Measurements from ENCODE around the gene EXTL1.
"Not testable (repeated sequence)": the region's sequence is repeated elsewhere in the genome, so short reads cannot be mapped to it uniquely, and the experiment has no call there.

The EXTL1 gene

DNA sequence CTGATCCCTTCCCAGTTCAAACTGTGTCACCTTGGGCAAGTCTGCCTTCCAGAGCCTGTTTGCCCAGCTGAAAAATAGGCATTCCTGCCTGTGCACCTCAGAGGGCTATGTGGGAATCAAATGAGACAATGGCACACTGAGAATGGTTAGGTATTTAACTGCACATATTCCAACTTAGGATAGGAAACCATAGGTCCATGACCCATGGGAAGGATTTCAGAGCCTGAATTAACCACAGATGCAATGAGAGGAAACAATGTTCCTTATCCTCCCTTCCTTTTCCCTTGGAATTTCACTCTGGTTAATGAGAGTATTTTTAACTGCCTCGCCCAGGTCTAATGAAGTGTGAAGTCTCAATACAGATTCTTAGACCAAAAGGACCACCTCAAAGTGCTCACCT lies 36.4 kb upstream of the EXTL1 start:
- TF ChIP-seq, protein P1, sequence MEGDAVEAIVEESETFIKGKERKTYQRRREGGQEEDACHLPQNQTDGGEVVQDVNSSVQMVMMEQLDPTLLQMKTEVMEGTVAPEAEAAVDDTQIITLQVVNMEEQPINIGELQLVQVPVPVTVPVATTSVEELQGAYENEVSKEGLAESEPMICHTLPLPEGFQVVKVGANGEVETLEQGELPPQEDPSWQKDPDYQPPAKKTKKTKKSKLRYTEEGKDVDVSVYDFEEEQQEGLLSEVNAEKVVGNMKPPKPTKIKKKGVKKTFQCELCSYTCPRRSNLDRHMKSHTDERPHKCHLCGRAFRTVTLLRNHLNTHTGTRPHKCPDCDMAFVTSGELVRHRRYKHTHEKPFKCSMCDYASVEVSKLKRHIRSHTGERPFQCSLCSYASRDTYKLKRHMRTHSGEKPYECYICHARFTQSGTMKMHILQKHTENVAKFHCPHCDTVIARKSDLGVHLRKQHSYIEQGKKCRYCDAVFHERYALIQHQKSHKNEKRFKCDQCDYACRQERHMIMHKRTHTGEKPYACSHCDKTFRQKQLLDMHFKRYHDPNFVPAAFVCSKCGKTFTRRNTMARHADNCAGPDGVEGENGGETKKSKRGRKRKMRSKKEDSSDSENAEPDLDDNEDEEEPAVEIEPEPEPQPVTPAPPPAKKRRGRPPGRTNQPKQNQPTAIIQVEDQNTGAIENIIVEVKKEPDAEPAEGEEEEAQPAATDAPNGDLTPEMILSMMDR (IDR thresholded peaks at IDR 0.05; ENCODE audit: insufficient read depth, low read depth, low read length, missing control alignments), result no peak
- no peak overlapping the region for H3K4me3 ChIP-seq (ENCODE audit: low read depth, low read length)

DNA sequence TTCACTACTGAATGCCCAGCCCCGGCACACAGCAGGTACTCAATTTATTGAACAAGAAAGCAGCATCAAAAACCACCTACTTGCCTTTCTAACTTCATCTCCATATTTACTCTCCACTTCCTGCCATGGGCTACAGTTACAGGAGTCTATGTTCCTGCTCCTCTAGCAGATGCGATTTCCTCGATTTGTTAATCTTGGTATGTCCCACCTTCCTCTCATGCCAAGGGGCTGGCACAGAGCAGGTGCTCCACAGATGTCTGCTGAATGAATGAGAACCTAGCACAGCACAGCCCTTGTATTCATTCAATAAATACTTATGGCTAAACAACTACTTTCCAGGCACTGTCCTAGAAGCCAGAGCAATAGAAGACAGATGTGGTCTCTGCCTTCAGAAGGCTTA lies 35.9 kb upstream of the EXTL1 start:
- no peak for DNase-seq (ENCODE audit: low read depth)

More for the DNA sequence above, 36.4 kb upstream of the EXTL1 start:
- DNase-seq (ENCODE audit: low read depth), result no peak

DNA sequence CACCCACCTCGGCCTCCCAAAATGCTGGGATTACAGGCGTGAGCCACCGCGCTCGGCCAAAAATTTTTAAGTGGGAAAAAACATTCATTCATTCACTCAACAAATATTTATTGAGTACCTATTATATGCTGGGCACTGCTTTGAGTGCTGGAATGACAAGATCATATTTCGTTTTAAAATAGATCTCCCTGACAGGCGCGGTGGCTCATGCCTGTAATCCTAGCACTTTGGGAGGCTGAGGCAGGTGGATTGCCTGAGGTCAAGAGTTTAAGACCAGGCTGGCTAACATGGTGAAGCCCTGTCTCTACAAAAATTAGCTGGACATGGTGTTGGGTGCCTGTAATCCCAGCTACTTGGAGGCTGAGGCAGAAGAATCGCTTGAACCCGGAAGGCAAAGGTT lies 34.8 kb upstream of the EXTL1 start:
- not testable (repeated sequence) for DNase-seq (ENCODE audit: low read depth); H3K4me3 ChIP-seq (ENCODE audit: low read depth, low read length)

More for the DNA sequence above, 35.9 kb upstream of the EXTL1 start:
- H3K4me3 ChIP-seq (ENCODE audit: low read depth, low read length), result no peak overlapping the region
- TF ChIP-seq, protein P1 (IDR thresholded peaks at IDR 0.05; ENCODE audit: insufficient read depth, low read depth, low read length, missing control alignments), result no peak

DNA sequence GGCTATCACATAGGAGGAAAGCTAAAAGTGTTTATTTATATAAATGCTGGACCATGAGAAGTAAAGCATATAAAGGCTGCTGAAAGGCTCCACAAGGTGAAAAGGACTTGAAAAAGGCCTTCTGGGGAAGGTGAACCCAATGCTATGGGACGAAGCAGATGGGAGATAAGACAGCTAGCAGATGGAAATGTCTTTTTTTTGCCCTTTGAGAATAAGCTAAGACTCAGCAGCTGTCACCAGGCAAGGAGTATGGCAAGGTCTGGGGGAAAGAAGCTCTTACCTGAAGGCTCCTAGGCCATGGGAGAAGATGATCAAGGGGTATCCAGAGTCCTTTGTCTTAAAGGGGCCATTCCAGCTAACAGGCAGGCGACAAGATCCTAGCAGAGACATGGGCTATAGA lies 33.6 kb upstream of the EXTL1 start:
- TF ChIP-seq, protein P1 (IDR thresholded peaks at IDR 0.05; ENCODE audit: insufficient read depth, low read depth, low read length, missing control alignments), result no peak
- DNase-seq (ENCODE audit: low read depth), result no peak
- no peak overlapping the region for H3K4me3 ChIP-seq (ENCODE audit: low read depth, low read length)

DNA sequence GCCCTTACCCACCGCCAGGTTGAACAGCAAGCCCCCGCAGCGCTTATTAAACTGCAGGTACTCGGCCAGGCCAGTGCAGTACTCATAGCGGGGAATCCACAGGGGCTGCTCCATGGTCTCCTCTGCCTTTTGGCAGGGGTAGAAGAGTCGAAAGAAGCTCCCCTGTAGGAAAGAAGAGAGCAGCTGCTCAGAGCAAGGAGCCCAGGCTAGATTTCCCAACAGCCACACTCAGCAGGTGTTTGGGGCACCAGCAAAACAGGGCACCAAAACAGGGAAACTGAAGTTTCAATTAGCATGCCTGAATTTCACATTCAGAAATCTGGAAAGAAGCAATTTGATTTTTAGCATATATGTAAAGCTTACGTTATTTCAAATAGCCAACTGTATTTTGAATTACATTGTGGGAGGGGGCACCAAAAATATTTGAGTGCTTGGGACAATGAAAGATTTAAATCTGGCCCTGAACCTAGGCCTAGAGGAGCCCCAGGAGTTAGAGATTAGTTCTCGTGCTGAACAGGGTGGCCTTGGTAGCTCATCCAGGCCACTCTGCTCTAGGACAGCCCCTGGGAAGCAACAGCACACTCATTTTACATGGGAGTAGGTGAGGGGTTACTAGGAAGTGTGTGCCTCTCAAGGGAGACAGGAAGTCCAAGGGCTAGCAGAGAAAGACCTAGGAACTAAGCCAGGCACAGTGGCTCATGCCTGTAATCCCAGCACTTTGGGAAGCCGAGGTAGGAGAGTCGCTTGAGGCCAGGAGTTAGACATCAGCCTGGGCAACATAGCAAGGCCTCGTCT lies 31.9 kb upstream of the EXTL1 start:
- DNase-seq (ENCODE audit: low read depth), result no peak
- H3K4me3 ChIP-seq (ENCODE audit: low read depth, low read length), result no peak overlapping the region
- TF ChIP-seq, protein P1 (IDR thresholded peaks at IDR 0.05; ENCODE audit: insufficient read depth, low read depth, low read length, missing control alignments), result no peak

DNA sequence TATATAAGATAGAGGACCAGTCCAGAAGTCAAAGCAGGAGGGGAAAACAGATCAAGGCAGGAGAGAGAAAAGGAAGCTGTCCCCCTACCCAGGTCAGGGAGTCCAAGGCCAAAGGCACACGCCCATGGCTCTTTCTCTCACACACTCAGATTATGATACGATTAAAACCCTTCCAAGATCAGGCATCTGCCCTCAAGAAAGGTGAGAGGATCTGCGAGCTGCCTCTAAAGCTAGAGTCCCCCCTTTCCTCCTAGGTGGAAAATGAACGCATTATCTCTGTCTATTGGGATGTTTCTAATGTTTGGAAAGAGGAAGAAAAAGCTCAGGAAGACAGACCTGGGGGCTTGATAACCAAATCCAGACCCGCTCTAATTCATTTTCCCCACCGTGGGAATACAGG lies 31.3 kb upstream of the EXTL1 start:
- DNase-seq (ENCODE audit: low read depth), result no peak
- TF ChIP-seq, protein P1 (IDR thresholded peaks at IDR 0.05; ENCODE audit: insufficient read depth, low read depth, low read length, missing control alignments), result no peak
- H3K4me3 ChIP-seq (ENCODE audit: low read depth, low read length), result no peak overlapping the region

DNA sequence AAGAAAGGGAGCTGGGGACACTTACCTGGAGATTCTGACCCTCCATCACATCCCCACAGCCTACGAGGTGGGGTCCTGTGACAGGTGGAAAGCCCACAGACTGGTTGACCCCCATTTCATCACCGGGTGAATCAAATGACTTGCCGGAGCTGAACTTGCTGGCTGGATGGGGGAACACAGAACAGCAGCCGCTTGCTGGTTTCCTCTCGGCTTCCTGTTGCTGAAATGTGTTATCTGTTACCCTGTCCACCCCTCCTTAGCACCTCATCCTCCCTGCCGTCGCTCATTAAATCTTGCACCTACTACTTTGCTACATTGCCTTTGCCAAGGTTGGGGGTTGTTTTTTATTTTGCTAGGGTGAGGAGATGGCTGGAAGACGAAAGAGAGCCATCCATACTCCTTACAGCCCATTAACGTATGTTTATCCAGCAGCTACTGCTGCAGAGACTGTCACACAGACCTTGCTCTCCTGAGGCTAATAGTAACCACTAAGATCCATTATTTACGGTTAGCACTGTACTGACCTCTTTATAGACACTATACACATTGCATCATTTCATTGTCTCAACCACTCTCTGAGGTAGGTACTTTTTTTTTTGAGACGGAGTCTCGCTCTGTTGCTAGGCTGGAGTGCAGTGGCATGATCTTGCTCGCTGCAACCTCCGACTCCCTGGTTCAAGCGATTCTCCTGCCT lies 30.7 kb upstream of the EXTL1 start:
- no peak overlapping the region for H3K4me3 ChIP-seq (ENCODE audit: low read depth, low read length)
- DNase-seq (ENCODE audit: low read depth), result no peak
- TF ChIP-seq, protein P1 (IDR thresholded peaks at IDR 0.05; ENCODE audit: insufficient read depth, low read depth, low read length, missing control alignments), result no peak
